Endothelial cell of umbilical vein (primary cell): ENCODE results near the gene STAB2. TPM values are rescaled to one million over a fixed set of nuclear protein-coding genes. Genes with fewer than 3 reads are reported as not detected.

Experiments used
- BruUV-seq: library from RNA; stranded (reverse); fragments of 400-500 nt; replicated peaks from 2 replicates; lab custom pipeline; 2021; lab: Mats Ljungman, UMichigan
- CTCF ChIA-PET: fragments of 300-600, 350-600 bp; sonication (Branson Sonifier 250); formaldehyde crosslinking; loops from one replicate; lab custom pipeline; 2021; ENCODE audit warnings: antibody characterized with exemption, inconsistent platforms; lab: Charles Lee
- POLR2A ChIA-PET: fragments of 300-600, 350-600 bp; sonication (Branson Sonifier 250); formaldehyde crosslinking; loops from one replicate; lab custom pipeline; 2021; ENCODE audit warnings: antibody characterized with exemption, inconsistent platforms; lab: Charles Lee
- DNase-seq: peaks from one replicate; pipeline ENCODE4 v3.0.0-alpha.2; 2011; ENCODE audit warnings: low read depth, low spot score
- FAIRE-seq: peaks from 2 replicates; lab custom pipeline; 2011; peaks lifted over from hg19 to GRCh38; lab: Jason Lieb, UNC
- H2AFZ ChIP-seq: 2 replicates; pipeline ENCODE4 v1.6.0; 2012; ENCODE audit warnings: low read depth, low read length, control low read depth, inconsistent platforms
- H3K27ac ChIP-seq: 2 replicates; pipeline ENCODE4 v1.5.1; 2011; ENCODE audit warnings: low read depth, mild to moderate bottlenecking, control low read depth, low read length, moderate library complexity; ENCODE audit not compliant: insufficient read depth
- H3K27me3 ChIP-seq, 2 experiments: 2 replicates each; pipeline versions ENCODE4 v1.6.0 to v1.6.1; 2011; ENCODE audit warnings: low read length in 2 of 2, mixed read lengths in 1 of 2; ENCODE audit not compliant: control insufficient read depth in 2 of 2, insufficient read depth in 2 of 2
- H3K36me3 ChIP-seq, 2 experiments: 2 replicates in 1 of 2; 3 replicates in 1 of 2; pipeline ENCODE4 v1.5.1; 2011; ENCODE audit warnings: low read length in 2 of 2, mild to moderate bottlenecking in 1 of 2, moderate library complexity in 1 of 2; ENCODE audit not compliant: control insufficient read depth in 2 of 2, insufficient read depth in 2 of 2; ENCODE audit errors: extremely low read depth in 1 of 2
- H3K4me1 ChIP-seq: 3 replicates; pipeline ENCODE4 v1.5.1; 2011; ENCODE audit warnings: mild to moderate bottlenecking, low read length; ENCODE audit not compliant: control insufficient read depth, insufficient read depth; ENCODE audit errors: extremely low read depth
- H3K4me2 ChIP-seq: 2 replicates; pipeline ENCODE4 v1.6.1; 2011; ENCODE audit warnings: low read length, control low read depth, mixed read lengths; ENCODE audit not compliant: insufficient read depth
- H3K4me3 ChIP-seq, 3 experiments: fragments of 200-600 bp in 1 of 3; sonication (generic), shearing (Covaris generic) in 1 of 3; replicated peaks in 1 of 3; 2 replicates each; pipeline ENCODE4 v1.5.1; 2011 to 2016; ENCODE audit warnings: control low read depth in 3 of 3, low read length in 3 of 3, mild to moderate bottlenecking in 2 of 3, inconsistent platforms in 1 of 3, low read depth in 1 of 3, moderate library complexity in 1 of 3; ENCODE audit not compliant: insufficient read depth in 1 of 3
- H3K79me2 ChIP-seq: 2 replicates; pipeline ENCODE4 v1.6.0; 2012; ENCODE audit warnings: low read length, inconsistent platforms; ENCODE audit not compliant: control insufficient read depth, insufficient read depth
- H3K9ac ChIP-seq: replicated peaks from 2 replicates; pipeline ENCODE3; 2011; ENCODE audit warnings: low read length, control low read depth; ENCODE audit not compliant: insufficient read depth; ENCODE audit errors: extremely low read depth
- H3K9me1 ChIP-seq: replicated peaks from 3 replicates; pipeline ENCODE4 v1.6.0; 2011; ENCODE audit warnings: mild to moderate bottlenecking, low read length; ENCODE audit not compliant: control insufficient read depth, insufficient read depth; ENCODE audit errors: extremely low read depth
- H3K9me3 ChIP-seq: replicated peaks from 2 replicates; pipeline ENCODE4 v1.5.1; 2012; ENCODE audit warnings: low read length, inconsistent platforms; ENCODE audit not compliant: control insufficient read depth, insufficient read depth
- H4K20me1 ChIP-seq: replicated peaks from 2 replicates; pipeline ENCODE3; 2011; ENCODE audit warnings: mild to moderate bottlenecking, low read length; ENCODE audit not compliant: control insufficient read depth, insufficient read depth; ENCODE audit errors: extremely low read depth
- EZH2 ChIP-seq: IDR thresholded peaks from 2 replicates; pipeline ENCODE4 v1.6.1; 2012; ENCODE audit warnings: borderline replicate concordance, low read depth, mild to moderate bottlenecking, moderate library complexity, low read length, inconsistent platforms; ENCODE audit not compliant: severe bottlenecking
- FOS ChIP-seq: IDR thresholded peaks from 2 replicates; pipeline ENCODE4 v1.6.1; 2011; ENCODE audit warnings: mild to moderate bottlenecking, low read length, moderate library complexity, borderline replicate concordance; ENCODE audit not compliant: insufficient read depth
- GATA2 ChIP-seq: IDR thresholded peaks from 2 replicates; pipeline ENCODE4 v1.7.0; 2011; ENCODE audit warnings: low read depth, mild to moderate bottlenecking, moderate library complexity, mixed read lengths, low read length; ENCODE audit not compliant: insufficient read length, insufficient read depth
- JUN ChIP-seq: IDR thresholded peaks from 2 replicates; pipeline ENCODE4 v1.6.1; 2011; ENCODE audit warnings: borderline replicate concordance, low read depth; ENCODE audit not compliant: insufficient read length, insufficient read depth
- MYC ChIP-seq: IDR thresholded peaks from one replicate; pipeline ENCODE4 v1.6.1; 2011; ENCODE audit warnings: mild to moderate bottlenecking, low read depth, low read length
- POLR2A ChIP-seq: IDR thresholded peaks from 2 replicates; pipeline ENCODE4 v1.6.1; 2012; ENCODE audit warnings: low read depth, mild to moderate bottlenecking, control low read depth, low read length
- POLR2AphosphoS5 ChIP-seq: IDR thresholded peaks from 2 replicates; pipeline ENCODE4 v1.6.1; 2012; ENCODE audit warnings: low read depth, mild to moderate bottlenecking, control low read depth, low read length, moderate library complexity; ENCODE audit not compliant: insufficient read depth
- dilution Hi-C: fragments of 300-500 bp; cut with MboI; formaldehyde crosslinking; loops from one replicate; pipeline ENCODE4 v1.15.0; 2019; ENCODE audit warnings: low sequenced_read_pairs; ENCODE audit not compliant: extremely low pct_ligation_motif_present
- intact Hi-C: fragments of 100-400 bp; cut with micrococcal nuclease; formaldehyde crosslinking; loops from one replicate; pipeline ENCODE4 v1.10.0; 2022
- polyA plus RNA-seq, 4 experiments: library from polyadenylated mRNA; depleted of rRNA in 3 of 4; stranded (reverse) in 3 of 4; unstranded in 1 of 4; fragments of >200 nt; gene quantifications; 2 replicates each; pipeline versions ENCODE4 v1.2.1 to v1.2.3, GENCODE V29; 2011 to 2012; ENCODE audit warnings: missing spikeins in 1 of 4
- total RNA-seq: library from RNA; stranded (reverse); gene quantifications from 2 replicates; pipeline ENCODE4 v1.2.3, GENCODE V29; 2021
- TF ChIP-seq, protein P1 (sequence below), 2 donors: IDR thresholded peaks; 1 replicate in 1 of 2; 2 replicates in 1 of 2; pipeline ENCODE4 v1.5.1; 2011; ENCODE audit warnings: low read length in 2 of 2, mild to moderate bottlenecking in 2 of 2, moderate library complexity in 2 of 2, control low read depth in 1 of 2, inconsistent platforms in 1 of 2, low read depth in 1 of 2; ENCODE audit not compliant: insufficient read depth in 1 of 2; ENCODE audit errors: extremely low read depth in 1 of 2
- TF ChIP-seq, protein P2 (sequence below): IDR thresholded peaks from 2 replicates; pipeline ENCODE4 v1.6.1; 2011; ENCODE audit not compliant: insufficient read depth, insufficient read length

Gene STAB2
- total and polyA plus RNA-seq, 2 donors (not counting 3 experiments of a cell fraction or from before 2014, with no cell fraction given): 0.01 TPM; not detected in 1

DNA sequence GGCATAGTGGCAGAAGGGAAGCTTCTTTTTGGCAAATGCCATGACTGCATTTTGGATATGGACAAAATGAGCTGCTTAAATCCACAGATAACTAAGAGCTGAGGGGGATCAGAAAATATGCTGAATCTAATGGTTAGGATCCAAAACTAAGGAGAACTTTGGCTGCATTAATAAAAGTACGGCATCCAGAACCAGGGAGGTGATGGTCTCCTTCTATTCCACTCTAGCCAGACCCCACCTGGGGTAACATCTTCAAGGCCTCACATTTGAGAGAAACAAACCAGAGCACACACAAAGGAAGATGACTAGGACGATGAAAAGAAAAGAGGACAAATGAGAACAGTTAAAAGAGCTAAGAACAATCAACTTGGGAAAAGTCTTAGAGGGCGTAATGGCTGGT, 226.4 kb downstream of the STAB2 start:
- DNase-seq: no peak
- intact Hi-C loops: no loop called here
- POLR2A ChIA-PET: no interaction called here

More for the DNA sequence above, 226.4 kb downstream of the STAB2 start:
- Histone ChIP-seq H3K4me2 (no peak overlapping the region), H3K36me3 (peaks cover 0 to 2% of the 10 kb centered on the region in 2 experiments), H4K20me1 (no peaks in the 10 kb centered on the region), H3K9ac (no peak overlapping the region), H3K4me1 (no peaks in the 10 kb centered on the region), H2AFZ (no peak overlapping the region), H3K4me3 (no peak overlapping the region), H3K9me3 (no peaks in the 10 kb centered on the region), H3K27me3 (no peaks in the 10 kb centered on the region), H3K27ac (no peak overlapping the region), H3K9me1 (no peaks in the 10 kb centered on the region), H3K79me2 (no peaks in the 10 kb centered on the region)
- TF ChIP-seq POLR2AphosphoS5 (no peak), FOS (no peak), POLR2A (no peak), JUN (no peak), EZH2 (no peak), MYC (no peak), GATA2 (no peak)
- TF ChIP-seq, protein P1, sequence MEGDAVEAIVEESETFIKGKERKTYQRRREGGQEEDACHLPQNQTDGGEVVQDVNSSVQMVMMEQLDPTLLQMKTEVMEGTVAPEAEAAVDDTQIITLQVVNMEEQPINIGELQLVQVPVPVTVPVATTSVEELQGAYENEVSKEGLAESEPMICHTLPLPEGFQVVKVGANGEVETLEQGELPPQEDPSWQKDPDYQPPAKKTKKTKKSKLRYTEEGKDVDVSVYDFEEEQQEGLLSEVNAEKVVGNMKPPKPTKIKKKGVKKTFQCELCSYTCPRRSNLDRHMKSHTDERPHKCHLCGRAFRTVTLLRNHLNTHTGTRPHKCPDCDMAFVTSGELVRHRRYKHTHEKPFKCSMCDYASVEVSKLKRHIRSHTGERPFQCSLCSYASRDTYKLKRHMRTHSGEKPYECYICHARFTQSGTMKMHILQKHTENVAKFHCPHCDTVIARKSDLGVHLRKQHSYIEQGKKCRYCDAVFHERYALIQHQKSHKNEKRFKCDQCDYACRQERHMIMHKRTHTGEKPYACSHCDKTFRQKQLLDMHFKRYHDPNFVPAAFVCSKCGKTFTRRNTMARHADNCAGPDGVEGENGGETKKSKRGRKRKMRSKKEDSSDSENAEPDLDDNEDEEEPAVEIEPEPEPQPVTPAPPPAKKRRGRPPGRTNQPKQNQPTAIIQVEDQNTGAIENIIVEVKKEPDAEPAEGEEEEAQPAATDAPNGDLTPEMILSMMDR (IDR thresholded peaks at IDR 0.05; ENCODE audit: extremely low read depth in 1 of 2, insufficient read depth in 1 of 2, low read depth in 1 of 2, low read length in 2 of 2): no peak
- TF ChIP-seq, protein P2, sequence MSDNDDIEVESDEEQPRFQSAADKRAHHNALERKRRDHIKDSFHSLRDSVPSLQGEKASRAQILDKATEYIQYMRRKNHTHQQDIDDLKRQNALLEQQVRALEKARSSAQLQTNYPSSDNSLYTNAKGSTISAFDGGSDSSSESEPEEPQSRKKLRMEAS: no peak
- dilution Hi-C loops: no loop called here
- FAIRE-seq: no peak
- no TSS peak for BruUV-seq
- CTCF ChIA-PET: interaction anchor here (0.5 to 1.5 kb wide), 2 partner anchors 42 to 228 kb away, joined by 3 to 4 read pairs; no protein-coding TSS in a partner anchor
